Loucy (cell line): ENCODE data around the gene SPRR4.

Experiments
- H2AFZ ChIP-seq: fragments of 200-600 bp; sonication (generic); 2 replicates; pipeline ENCODE4 v1.6.0; 2016; ENCODE audit warnings: antibody characterized with exemption, mild to moderate bottlenecking, low read length, moderate library complexity
- H3F3A ChIP-seq: fragments of 200-600 bp; 2 replicates; pipeline ENCODE4 v1.6.0; 2016; ENCODE audit warnings: antibody characterized with exemption, low read depth, mild to moderate bottlenecking
- H3K27me3 ChIP-seq: fragments of 200-600 bp; sonication (generic); 2 replicates; pipeline ENCODE4 v1.6.1; 2014; ENCODE audit warnings: low read length, mild to moderate bottlenecking; ENCODE audit not compliant: insufficient read depth, poor library complexity, severe bottlenecking
- H3K36me3 ChIP-seq: fragments of 200-600 bp; sonication (generic); 2 replicates; pipeline ENCODE4 v1.6.1; 2016; ENCODE audit warnings: low read length; ENCODE audit not compliant: insufficient read depth
- H3K4me1 ChIP-seq: fragments of 200-600 bp; sonication (generic); 2 replicates; pipeline ENCODE4 v1.5.1; 2014; ENCODE audit warnings: low read length, mild to moderate bottlenecking; ENCODE audit not compliant: insufficient read depth, poor library complexity, severe bottlenecking
- H3K4me2 ChIP-seq: fragments of 200-600 bp; sonication (generic); 2 replicates; pipeline ENCODE4 v1.6.0; 2014; ENCODE audit warnings: antibody characterized with exemption, low read length, low read depth, mild to moderate bottlenecking; ENCODE audit not compliant: poor library complexity, severe bottlenecking
- H3K4me3 ChIP-seq: fragments of 200-600 bp; sonication (generic); 2 replicates; pipeline ENCODE4 v1.5.1; 2014; ENCODE audit warnings: low read length, mild to moderate bottlenecking, mixed read lengths; ENCODE audit not compliant: poor library complexity, severe bottlenecking
- H3K79me2 ChIP-seq: fragments of 200-600 bp; sonication (generic); 2 replicates; pipeline ENCODE4 v1.6.1; 2014; ENCODE audit warnings: low read length; ENCODE audit not compliant: insufficient read depth
- H3K9ac ChIP-seq: fragments of 200-600 bp; sonication (generic); 2 replicates; pipeline ENCODE4 v1.6.0; 2014; ENCODE audit warnings: mild to moderate bottlenecking, low read depth, low read length, moderate library complexity; ENCODE audit not compliant: poor library complexity, severe bottlenecking
- H3K9me2 ChIP-seq: fragments of 200-600 bp; sonication (generic); replicated peaks from 2 replicates; pipeline ENCODE4 v1.6.1; 2016; ENCODE audit warnings: low read depth, low read length, mixed read lengths
- H3K9me3 ChIP-seq: fragments of 200-600 bp; sonication (generic); 2 replicates; pipeline ENCODE4 v1.6.1; 2014; ENCODE audit warnings: mild to moderate bottlenecking, antibody characterized with exemption, low read length, low read depth; ENCODE audit not compliant: insufficient read depth
- H4K20me1 ChIP-seq: fragments of 200-600 bp; sonication (generic); 2 replicates; pipeline ENCODE4 v1.6.0; 2014; ENCODE audit warnings: antibody characterized with exemption, low read length, mild to moderate bottlenecking; ENCODE audit not compliant: insufficient read depth, poor library complexity, severe bottlenecking
- EZH2phosphoT487 ChIP-seq: fragments of 200-600 bp; IDR thresholded peaks from 2 replicates; pipeline ENCODE4 v1.6.1; 2018; ENCODE audit warnings: antibody characterized with exemption, mild to moderate bottlenecking, moderate library complexity, borderline replicate concordance
- TF ChIP-seq, protein P1 (sequence below): fragments of 200-600 bp; sonication (generic); conservative IDR thresholded peaks from 2 replicates; pipeline ENCODE4 v1.5.1; 2014; ENCODE audit warnings: mild to moderate bottlenecking, antibody characterized with exemption, low read length

Gene SPRR4

DNA sequence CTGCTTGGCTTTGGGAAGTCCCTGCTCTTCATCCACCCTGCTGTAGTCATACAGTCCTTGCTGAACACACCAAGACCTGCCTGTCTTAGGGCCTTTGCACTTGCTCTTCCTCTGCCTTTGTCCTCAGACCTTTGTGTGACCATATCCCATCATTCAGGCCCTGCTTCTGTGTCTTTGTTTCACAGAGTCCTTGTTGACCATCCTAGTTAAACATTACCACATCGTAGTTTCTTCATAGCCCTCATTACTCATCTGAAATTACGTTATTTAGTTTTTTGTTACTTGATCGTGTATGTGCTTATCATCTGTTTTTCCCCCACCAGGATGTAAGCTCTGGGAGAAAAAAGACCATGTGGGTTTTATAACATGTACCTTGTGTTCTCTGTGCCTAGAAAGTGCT is 41.8 kb upstream of the SPRR4 start:
- no peaks in the 10 kb centered on the region for H3K36me3 ChIP-seq
- no peaks in the 10 kb centered on the region for H3K9me2 ChIP-seq
- H3K27me3 ChIP-seq = no peaks in the 10 kb centered on the region
- H3K9me3 ChIP-seq = no peaks in the 10 kb centered on the region
- no peaks in the 10 kb centered on the region for H4K20me1 ChIP-seq
- H3K4me3 ChIP-seq = no peak overlapping the region
- H3K4me2 ChIP-seq = no peak overlapping the region
- no peaks in the 10 kb centered on the region for H3F3A ChIP-seq
- H3K9ac ChIP-seq = no peak overlapping the region
- no peaks in the 10 kb centered on the region for H3K79me2 ChIP-seq
- TF ChIP-seq, protein P1, sequence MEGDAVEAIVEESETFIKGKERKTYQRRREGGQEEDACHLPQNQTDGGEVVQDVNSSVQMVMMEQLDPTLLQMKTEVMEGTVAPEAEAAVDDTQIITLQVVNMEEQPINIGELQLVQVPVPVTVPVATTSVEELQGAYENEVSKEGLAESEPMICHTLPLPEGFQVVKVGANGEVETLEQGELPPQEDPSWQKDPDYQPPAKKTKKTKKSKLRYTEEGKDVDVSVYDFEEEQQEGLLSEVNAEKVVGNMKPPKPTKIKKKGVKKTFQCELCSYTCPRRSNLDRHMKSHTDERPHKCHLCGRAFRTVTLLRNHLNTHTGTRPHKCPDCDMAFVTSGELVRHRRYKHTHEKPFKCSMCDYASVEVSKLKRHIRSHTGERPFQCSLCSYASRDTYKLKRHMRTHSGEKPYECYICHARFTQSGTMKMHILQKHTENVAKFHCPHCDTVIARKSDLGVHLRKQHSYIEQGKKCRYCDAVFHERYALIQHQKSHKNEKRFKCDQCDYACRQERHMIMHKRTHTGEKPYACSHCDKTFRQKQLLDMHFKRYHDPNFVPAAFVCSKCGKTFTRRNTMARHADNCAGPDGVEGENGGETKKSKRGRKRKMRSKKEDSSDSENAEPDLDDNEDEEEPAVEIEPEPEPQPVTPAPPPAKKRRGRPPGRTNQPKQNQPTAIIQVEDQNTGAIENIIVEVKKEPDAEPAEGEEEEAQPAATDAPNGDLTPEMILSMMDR = no peak
- no peak for TF ChIP-seq EZH2phosphoT487
- no peak overlapping the region for H2AFZ ChIP-seq
- H3K4me1 ChIP-seq = no peaks in the 10 kb centered on the region

- H3F3A ChIP-seq = no peaks in the 10 kb centered on the region
- TF ChIP-seq, protein P1 = no peak
- TF ChIP-seq EZH2phosphoT487 = no peak
- no peaks in the 10 kb centered on the region for H3K9me3 ChIP-seq
- no peak overlapping the region for H3K4me2 ChIP-seq
- no peaks in the 10 kb centered on the region for H4K20me1 ChIP-seq
- no peaks in the 10 kb centered on the region for H3K27me3 ChIP-seq
- H2AFZ ChIP-seq = no peak overlapping the region
- no peaks in the 10 kb centered on the region for H3K79me2 ChIP-seq
- no peaks in the 10 kb centered on the region for H3K36me3 ChIP-seq
- H3K9ac ChIP-seq = no peak overlapping the region
- H3K4me3 ChIP-seq = no peak overlapping the region
- H3K9me2 ChIP-seq = no peaks in the 10 kb centered on the region
- H3K4me1 ChIP-seq = no peaks in the 10 kb centered on the region
Observed at GRCh38 chr1:152932170-152932811, 38.2 kb upstream of the SPRR4 start.

- Histone ChIP-seq H3K9me2 (no peaks in the 10 kb centered on the region), H3F3A (no peaks in the 10 kb centered on the region), H3K9ac (no peak overlapping the region), H3K4me3 (no peak overlapping the region), H3K79me2 (no peaks in the 10 kb centered on the region), H4K20me1 (no peaks in the 10 kb centered on the region), H3K36me3 (no peaks in the 10 kb centered on the region), H3K27me3 (no peaks in the 10 kb centered on the region), H3K9me3 (no peaks in the 10 kb centered on the region), H3K4me1 (no peaks in the 10 kb centered on the region), H2AFZ (no peak overlapping the region), H3K4me2 (no peak overlapping the region)
- TF ChIP-seq, protein P1 = no peak
- no peak for TF ChIP-seq EZH2phosphoT487
Observed at GRCh38 chr1:152933196-152933595, 37.3 kb upstream of the SPRR4 start.
